HFFc6 (cell line): Measurements from ENCODE around the gene PIK3R2. TPM values are rescaled to one million over a fixed set of nuclear protein-coding genes. Genes with fewer than 3 reads are reported as not detected.

ENCODE experiments used
- DNase-seq: peaks from one replicate; pipeline ENCODE4 v3.0.0-alpha.2; 2018
- H3K27ac Mint-ChIP-seq: 2 replicates; pipeline ENCODE4 v1.8.0; 2020; ENCODE audit warnings: mild to moderate bottlenecking, mixed read lengths
- H3K27me3 Mint-ChIP-seq: 2 replicates; pipeline ENCODE4 v1.8.0; 2021; ENCODE audit warnings: mild to moderate bottlenecking, moderate library complexity, mixed read lengths; ENCODE audit not compliant: insufficient read depth
- H3K36me3 Mint-ChIP-seq: 2 replicates; pipeline ENCODE4 v1.8.0; 2021; ENCODE audit warnings: low read depth, mixed read lengths
- H3K4me1 Mint-ChIP-seq: 2 replicates; pipeline ENCODE4 v1.8.0; 2020; ENCODE audit warnings: low read depth, mixed read lengths
- H3K4me3 Mint-ChIP-seq: 2 replicates; pipeline ENCODE4 v1.8.0; 2020; ENCODE audit warnings: mild to moderate bottlenecking, moderate library complexity, mixed read lengths
- H3K9me3 Mint-ChIP-seq: 2 replicates; pipeline ENCODE4 v1.8.0; 2020; ENCODE audit warnings: mild to moderate bottlenecking, mixed read lengths
- total RNA-seq, 6 experiments: library from RNA; stranded (reverse); fragmentation: NEBNext Ultra II Directional; extraction: Animal tissue kit (Norgen Biotek cat#: 25700); gene quantifications; 2 replicates in 1 of 6; 3 replicates in 5 of 6; pipeline ENCODE4 v1.2.3, GENCODE V29; 2021
- TF ChIP-seq, protein P1 (sequence below): fragments of 200-600 bp; sonication (generic); IDR thresholded peaks from 2 replicates; pipeline ENCODE4 v1.5.0; 2021; ENCODE audit warnings: antibody characterized with exemption, mild to moderate bottlenecking

Gene PIK3R2
- total RNA-seq, 6 experiments from 2014 or later = 51.9 to 66.1 (median 56.0) TPM

DNA sequence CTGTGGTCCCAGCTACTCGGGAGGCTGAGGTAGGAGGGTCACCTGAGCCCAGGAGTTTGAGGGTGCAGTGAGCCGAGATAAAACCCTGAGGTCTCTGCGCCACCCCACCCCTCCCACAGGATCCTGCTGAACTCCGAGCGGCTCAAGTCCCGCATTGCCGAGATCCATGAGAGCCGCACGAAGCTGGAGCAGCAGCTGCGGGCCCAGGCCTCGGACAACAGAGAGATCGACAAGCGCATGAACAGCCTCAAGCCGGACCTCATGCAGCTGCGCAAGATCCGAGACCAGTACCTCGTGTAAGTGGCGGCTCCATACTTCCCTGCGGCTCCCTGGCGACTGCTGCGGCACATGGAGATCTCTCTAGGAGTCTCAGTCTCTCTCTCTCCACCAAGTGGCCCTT is 14.0 kb downstream of the PIK3R2 start:
- Mint-ChIP-seq H3K36me3 (peaks cover 21% of the 10 kb centered on the region), H3K27me3 (peaks cover 2% of the 10 kb centered on the region; the same call in 1 of the 2 replicates), H3K9me3 (no peaks in the 10 kb centered on the region), H3K27ac (no peak overlapping the region), H3K4me3 (no peak overlapping the region), H3K4me1 (no peaks in the 10 kb centered on the region)
- DNase-seq = no peak
- TF ChIP-seq, protein P1, sequence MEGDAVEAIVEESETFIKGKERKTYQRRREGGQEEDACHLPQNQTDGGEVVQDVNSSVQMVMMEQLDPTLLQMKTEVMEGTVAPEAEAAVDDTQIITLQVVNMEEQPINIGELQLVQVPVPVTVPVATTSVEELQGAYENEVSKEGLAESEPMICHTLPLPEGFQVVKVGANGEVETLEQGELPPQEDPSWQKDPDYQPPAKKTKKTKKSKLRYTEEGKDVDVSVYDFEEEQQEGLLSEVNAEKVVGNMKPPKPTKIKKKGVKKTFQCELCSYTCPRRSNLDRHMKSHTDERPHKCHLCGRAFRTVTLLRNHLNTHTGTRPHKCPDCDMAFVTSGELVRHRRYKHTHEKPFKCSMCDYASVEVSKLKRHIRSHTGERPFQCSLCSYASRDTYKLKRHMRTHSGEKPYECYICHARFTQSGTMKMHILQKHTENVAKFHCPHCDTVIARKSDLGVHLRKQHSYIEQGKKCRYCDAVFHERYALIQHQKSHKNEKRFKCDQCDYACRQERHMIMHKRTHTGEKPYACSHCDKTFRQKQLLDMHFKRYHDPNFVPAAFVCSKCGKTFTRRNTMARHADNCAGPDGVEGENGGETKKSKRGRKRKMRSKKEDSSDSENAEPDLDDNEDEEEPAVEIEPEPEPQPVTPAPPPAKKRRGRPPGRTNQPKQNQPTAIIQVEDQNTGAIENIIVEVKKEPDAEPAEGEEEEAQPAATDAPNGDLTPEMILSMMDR = no peak

DNA sequence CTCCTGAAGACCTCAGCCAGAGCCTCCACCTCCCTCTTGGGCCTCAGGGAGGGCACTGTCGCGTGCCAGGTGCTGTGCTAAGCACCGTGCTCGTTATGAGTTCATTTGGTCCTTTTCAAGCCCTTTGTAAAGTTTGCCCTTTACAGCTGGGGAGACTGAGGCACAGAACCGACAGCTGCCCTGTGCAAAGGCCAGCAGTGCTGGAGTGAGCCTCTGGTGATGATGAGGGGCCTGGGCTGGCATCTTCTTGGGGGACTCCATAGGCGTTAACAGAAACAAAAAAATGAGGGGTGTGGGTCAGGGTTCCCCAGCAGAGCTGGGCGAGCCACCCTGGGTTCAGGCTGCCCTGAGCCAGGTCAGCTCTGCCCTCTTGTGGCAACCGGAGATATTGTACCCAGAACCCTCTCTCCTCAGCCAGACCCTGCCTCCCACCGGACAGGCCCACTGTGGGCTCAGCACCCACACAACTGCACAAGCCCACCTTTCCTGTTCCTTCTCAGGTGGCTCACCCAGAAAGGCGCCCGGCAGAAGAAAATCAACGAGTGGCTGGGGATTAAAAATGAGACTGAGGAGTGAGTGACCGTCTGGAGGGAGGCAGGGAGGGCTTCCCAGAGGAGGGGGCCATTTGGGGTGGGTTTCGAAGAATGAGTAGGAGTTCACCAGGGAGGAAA is 15.1 kb downstream of the PIK3R2 start:
- H3K27me3 Mint-ChIP-seq = peaks cover 2% of the 10 kb centered on the region; the same call in 1 of the 2 replicates

DNA sequence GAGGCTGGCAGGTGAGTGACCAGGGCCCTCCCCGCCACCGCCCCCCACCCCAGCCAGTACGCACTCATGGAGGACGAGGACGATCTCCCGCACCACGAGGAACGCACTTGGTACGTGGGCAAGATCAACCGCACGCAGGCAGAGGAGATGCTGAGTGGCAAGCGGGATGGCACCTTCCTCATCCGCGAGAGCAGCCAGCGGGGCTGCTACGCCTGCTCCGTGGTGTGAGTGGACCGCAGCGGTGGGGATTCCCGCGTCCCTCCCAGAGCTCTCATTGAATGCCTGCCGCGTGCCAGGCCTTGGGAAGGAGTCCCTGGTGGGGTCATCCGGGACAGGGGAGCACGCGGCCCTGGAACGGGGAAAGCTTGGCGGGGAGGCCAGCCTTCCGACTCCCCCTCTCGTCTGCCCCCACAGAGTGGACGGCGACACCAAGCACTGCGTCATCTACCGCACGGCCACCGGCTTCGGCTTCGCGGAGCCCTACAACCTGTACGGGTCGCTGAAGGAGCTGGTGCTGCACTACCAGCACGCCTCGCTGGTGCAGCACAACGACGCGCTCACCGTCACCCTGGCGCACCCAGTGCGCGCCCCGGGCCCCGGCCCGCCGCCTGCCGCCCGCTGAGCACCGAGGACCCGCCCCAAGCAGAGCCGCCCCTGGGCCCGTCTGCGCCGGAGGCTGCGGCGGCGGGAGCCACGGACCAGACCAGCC is 15.9 kb downstream of the PIK3R2 start:
- TF ChIP-seq, protein P1 = no peak
- H3K36me3 Mint-ChIP-seq = peaks cover 15% of the 10 kb centered on the region

More for the DNA sequence above, 15.1 kb downstream of the PIK3R2 start:
- no peak overlapping the region for H3K27ac Mint-ChIP-seq
- H3K36me3 Mint-ChIP-seq = peaks cover 20% of the 10 kb centered on the region
- no peak overlapping the region for H3K4me3 Mint-ChIP-seq
- peak; percentile 24 for DNase-seq
- TF ChIP-seq, protein P1 = peak; percentile 87
- H3K4me1 Mint-ChIP-seq = no peaks in the 10 kb centered on the region
- H3K9me3 Mint-ChIP-seq = no peaks in the 10 kb centered on the region

DNA sequence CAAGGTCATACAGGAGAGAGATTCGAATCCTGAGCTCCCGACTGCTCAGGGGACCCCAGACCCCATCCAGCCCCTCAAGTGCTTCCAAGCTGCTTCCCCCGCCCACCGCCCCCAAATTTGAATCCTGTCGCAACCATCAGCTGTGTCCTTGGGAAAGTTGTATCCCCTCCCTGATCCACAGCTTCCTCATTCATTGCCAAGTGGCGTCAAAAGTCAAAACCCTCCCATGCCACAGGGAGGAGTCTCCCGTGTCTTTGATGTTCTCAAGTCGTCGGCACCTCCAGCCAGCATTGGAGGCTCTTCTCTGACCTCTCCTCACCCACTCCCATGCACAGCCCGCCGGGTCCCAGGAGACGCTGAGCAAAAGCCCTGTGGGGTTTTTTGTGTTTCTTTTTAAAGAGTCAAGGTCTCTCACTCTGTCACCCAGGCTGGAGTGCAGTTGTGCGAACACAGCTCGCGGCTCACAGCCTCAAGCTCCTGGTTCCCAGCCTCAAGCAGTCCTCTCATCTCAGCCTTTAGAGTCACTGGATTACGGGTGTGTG is 17.8 kb downstream of the PIK3R2 start:
- H3K36me3 Mint-ChIP-seq = peaks cover 14% of the 10 kb centered on the region
- H3K4me1 Mint-ChIP-seq = peaks cover 5% of the 10 kb centered on the region; the same call in 1 of the 2 replicates
- no peak overlapping the region for H3K4me3 Mint-ChIP-seq
- DNase-seq = no peak
- TF ChIP-seq, protein P1 = no peak
- H3K9me3 Mint-ChIP-seq = no peaks in the 10 kb centered on the region
- peaks cover 2% of the 10 kb centered on the region; the same call in 1 of the 2 replicates for H3K27me3 Mint-ChIP-seq
- no peak overlapping the region for H3K27ac Mint-ChIP-seq

More for the DNA sequence above, 15.9 kb downstream of the PIK3R2 start:
- H3K27ac Mint-ChIP-seq = no peak overlapping the region
- H3K27me3 Mint-ChIP-seq = peaks cover 2% of the 10 kb centered on the region; the same call in 1 of the 2 replicates
- no peaks in the 10 kb centered on the region for H3K9me3 Mint-ChIP-seq
- no peak for DNase-seq
- H3K4me3 Mint-ChIP-seq = no peak overlapping the region
- no peaks in the 10 kb centered on the region for H3K4me1 Mint-ChIP-seq

DNA sequence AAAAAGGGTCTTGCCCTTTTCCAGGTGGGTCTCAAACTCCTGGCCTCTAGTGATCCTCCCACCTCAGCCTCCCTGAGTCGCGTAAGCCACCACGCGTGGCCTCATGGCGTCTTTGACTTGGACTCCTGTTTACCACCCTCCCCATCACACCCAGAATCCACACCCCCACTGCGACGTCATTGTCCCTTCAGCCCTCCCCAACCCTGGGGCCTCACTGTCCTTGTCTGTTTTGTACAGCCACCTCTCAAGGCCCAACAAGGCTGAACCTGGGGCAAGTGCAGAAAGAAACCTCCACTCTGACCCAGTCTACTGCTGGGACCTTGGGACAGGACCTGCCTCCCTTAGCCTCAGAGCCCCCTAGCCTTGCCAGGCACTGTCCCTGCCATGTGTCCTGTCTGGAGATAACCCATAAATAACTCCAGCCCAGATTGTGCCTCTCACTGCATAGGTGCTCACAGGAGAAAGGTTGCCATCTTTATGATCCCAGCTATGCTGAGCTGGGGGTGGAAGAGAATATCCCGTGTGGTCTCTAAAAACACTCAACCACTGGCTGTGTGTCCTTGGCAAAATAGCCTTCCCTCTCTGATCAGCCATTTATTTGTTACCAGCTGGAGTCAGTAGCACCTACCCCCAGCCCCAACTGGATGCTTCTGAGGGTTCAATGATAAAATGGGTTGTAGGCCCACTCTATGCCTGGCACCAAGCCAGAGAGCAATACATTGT is 18.8 kb downstream of the PIK3R2 start:
- H3K27me3 Mint-ChIP-seq = peaks cover 4% of the 10 kb centered on the region; the same call in 1 of the 2 replicates
- H3K27ac Mint-ChIP-seq = no peak overlapping the region
- no peaks in the 10 kb centered on the region for H3K9me3 Mint-ChIP-seq
- no peak overlapping the region for H3K4me3 Mint-ChIP-seq
- peaks cover 10% of the 10 kb centered on the region for H3K36me3 Mint-ChIP-seq
- TF ChIP-seq, protein P1 = no peak
- no peak for DNase-seq
- H3K4me1 Mint-ChIP-seq = peaks cover 11% of the 10 kb centered on the region
